T-helper 2 cell treated with Interferon-gamma antibody and Interleukin-4, amounts not matched to agents 5 μg/mL and 100 μg/mL, for 36 hours (primary cell): Measurements from ENCODE around the gene SERTAD1.

Experiments
- DNase-seq: peaks from one replicate; pipeline ENCODE4 v3.0.0; 2021; ENCODE audit warnings: low spot score
- H3K27ac Mint-ChIP-seq: one replicate; pipeline ENCODE4 v1.8.0; 2021; ENCODE audit warnings: mild to moderate bottlenecking, mixed read lengths
- H3K27me3 Mint-ChIP-seq: one replicate; pipeline ENCODE4 v1.8.0; 2021; ENCODE audit warnings: low read depth, mixed read lengths
- H3K36me3 Mint-ChIP-seq: one replicate; pipeline ENCODE4 v1.8.0; 2021; ENCODE audit warnings: low read depth, mixed read lengths
- H3K4me1 Mint-ChIP-seq: one replicate; pipeline ENCODE4 v1.8.0; 2021; ENCODE audit warnings: low read depth, mixed read lengths
- H3K4me3 Mint-ChIP-seq: one replicate; pipeline ENCODE4 v1.8.0; 2022; ENCODE audit warnings: mild to moderate bottlenecking, moderate library complexity, mixed read lengths
- H3K9me3 Mint-ChIP-seq: one replicate; pipeline ENCODE4 v1.8.0; 2021; ENCODE audit warnings: mixed read lengths

Gene SERTAD1

DNA sequence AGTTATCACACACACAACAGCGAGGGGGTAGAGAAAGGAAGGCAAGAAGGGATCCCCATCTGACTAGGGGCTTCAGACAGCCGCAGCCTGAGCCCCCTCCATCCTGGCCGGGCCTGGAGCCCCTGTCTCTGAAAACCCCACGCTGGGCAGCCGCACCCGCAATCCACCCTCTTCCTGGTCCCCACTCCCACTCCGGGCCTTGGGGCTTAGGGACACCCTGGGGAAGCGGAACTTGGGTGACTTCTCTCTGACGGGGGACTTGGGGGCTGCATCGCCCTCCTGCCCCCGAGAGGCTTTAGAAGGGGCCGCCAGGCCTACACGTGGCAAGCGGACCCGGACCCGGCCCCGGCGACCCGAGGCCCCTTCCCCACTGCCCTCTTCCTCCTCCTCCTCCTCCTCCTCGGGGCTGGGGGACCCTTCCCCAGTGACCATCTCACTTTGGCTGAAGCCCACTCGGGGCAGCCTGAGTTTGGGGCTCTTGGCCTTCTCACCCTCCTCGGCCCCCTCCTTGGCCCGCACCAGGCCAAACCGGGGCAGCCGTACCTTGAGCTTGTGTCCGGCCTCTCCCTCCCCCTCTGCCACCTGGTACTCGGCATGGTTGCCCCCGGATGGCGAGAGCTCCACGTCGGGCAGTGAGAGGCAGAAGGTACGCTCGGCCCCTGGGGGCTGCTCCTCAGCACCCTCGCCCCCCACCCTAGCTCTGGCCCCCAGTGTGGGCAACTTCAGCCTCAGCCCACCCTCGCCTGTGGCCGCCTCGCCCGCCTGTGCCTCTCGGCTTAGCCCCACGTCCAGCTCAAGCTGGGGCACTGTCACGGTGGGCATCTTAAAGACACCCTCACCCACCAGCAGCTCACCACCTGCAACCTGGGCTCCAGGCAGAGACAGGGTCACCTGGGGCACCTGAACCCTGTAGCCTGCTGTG is 31.6 kb downstream of the SERTAD1 start:
- H3K27me3 Mint-ChIP-seq: no peaks in the 10 kb centered on the region
- no peak overlapping the region for H3K27ac Mint-ChIP-seq
- no peak for DNase-seq
- H3K9me3 Mint-ChIP-seq: no peaks in the 10 kb centered on the region
- H3K4me3 Mint-ChIP-seq: no peak overlapping the region
- H3K36me3 Mint-ChIP-seq: no peaks in the 10 kb centered on the region
- peaks cover 3% of the 10 kb centered on the region for H3K4me1 Mint-ChIP-seq

DNA sequence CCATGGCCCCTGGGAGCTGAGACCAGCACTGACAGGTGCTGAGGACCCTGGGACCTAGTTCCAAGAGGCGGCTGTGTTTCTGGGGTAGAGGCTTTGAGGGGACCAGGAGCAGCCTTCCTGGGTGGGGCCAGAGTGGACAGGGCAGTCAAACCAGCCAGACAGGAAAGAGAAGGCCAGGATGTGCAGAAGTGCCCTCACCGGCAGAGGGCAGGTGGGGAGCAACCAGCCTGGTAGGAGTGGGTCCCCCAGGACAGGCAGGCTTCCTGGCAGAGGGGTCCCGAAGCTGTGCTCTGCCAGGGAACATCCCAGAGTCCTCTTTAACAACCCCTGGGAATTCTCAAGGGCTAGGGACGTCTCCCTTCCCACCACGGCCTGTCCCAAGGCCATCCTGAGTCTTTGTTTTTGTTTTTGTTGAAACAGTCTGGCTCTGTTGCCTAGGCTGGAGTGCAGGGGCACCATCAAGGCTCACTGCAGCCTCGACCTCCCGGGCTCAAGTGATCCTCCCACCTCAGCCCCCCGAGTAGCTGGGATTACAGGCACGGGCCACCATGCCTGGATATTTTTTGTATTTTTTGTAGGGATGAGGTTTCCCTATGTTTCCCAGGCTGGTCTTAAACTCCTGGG is 32.8 kb downstream of the SERTAD1 start:
- Mint-ChIP-seq H3K4me1 (no peaks in the 10 kb centered on the region), H3K27me3 (no peaks in the 10 kb centered on the region), H3K9me3 (no peaks in the 10 kb centered on the region), H3K4me3 (no peak overlapping the region), H3K27ac (no peak overlapping the region), H3K36me3 (no peaks in the 10 kb centered on the region)
- DNase-seq: no peak

DNA sequence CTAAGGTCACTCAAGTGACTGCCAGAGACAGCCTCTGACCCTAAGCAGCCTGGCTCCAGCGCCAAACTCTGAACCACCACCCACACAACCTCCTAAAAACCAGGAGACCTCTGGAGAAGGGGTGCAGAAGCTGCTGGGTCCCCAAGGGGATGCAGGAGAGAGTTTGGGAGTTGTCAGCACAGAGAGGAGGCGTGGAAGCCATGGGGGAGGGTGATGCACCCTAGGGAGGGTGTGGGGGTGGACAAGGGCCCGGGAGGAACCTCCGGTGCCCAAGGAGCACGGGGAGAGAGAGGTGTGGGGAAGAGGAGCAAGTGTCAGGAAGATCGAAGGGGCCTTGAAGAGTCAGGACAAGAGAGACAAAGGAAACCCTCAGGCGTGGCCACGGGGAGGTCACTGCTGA is 33.7 kb downstream of the SERTAD1 start:
- Mint-ChIP-seq H3K4me3 (no peak overlapping the region), H3K36me3 (no peaks in the 10 kb centered on the region), H3K27me3 (no peaks in the 10 kb centered on the region)

DNA sequence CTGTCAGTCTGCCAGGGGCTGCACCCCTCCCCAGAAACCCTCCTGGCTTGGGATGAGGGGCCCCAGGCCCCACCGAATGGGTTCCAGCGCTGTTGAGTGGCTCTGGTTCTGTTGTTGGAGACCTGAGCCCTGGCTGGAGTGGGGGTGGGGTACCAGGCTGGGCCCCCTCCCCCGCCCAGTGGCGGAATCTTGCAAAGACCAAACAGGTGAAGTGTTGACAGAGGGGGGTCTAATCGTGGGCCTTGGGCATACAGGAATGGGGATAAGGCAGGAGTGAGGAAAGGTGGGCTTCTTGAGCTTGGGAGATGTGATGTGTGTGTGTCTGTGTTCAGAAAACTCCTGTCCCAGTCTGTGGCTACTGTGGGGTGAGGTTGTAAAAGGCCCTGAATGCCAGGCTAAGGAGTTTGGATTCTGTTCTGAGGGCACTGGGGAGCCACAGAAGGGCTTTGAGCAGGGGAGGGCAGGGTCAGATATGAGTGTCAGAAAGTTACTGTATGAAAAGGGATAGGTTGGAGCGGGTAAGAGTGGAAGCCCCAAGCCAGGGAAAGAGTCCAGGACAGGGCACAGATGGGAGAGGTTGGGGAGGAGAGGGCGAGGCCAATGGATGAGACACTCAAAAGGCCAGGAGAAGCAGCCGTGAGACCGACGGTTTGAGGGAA is 35.6 kb downstream of the SERTAD1 start, which contains the start of gene HIPK4:
HIPK4 (minus strand) TSS at position 98 of the 659 bp plus-strand sequence. CDS start 279 bp downstream, outside the sequence.
- H3K4me1 Mint-ChIP-seq: no peaks in the 10 kb centered on the region
- no peak within 1 kb of the TSS for H3K4me3 Mint-ChIP-seq
- H3K27ac Mint-ChIP-seq: no peak within 1 kb of the TSS
- no peak for DNase-seq
- H3K36me3 Mint-ChIP-seq: no peaks in the 10 kb centered on the region
- H3K27me3 Mint-ChIP-seq: peaks cover 2% of the 10 kb centered on the region
- H3K9me3 Mint-ChIP-seq: no peaks in the 10 kb centered on the region

More for the DNA sequence above, 33.7 kb downstream of the SERTAD1 start:
- no peak for DNase-seq
- H3K4me1 Mint-ChIP-seq: no peaks in the 10 kb centered on the region
- H3K27ac Mint-ChIP-seq: no peak overlapping the region
- H3K9me3 Mint-ChIP-seq: no peaks in the 10 kb centered on the region

DNA sequence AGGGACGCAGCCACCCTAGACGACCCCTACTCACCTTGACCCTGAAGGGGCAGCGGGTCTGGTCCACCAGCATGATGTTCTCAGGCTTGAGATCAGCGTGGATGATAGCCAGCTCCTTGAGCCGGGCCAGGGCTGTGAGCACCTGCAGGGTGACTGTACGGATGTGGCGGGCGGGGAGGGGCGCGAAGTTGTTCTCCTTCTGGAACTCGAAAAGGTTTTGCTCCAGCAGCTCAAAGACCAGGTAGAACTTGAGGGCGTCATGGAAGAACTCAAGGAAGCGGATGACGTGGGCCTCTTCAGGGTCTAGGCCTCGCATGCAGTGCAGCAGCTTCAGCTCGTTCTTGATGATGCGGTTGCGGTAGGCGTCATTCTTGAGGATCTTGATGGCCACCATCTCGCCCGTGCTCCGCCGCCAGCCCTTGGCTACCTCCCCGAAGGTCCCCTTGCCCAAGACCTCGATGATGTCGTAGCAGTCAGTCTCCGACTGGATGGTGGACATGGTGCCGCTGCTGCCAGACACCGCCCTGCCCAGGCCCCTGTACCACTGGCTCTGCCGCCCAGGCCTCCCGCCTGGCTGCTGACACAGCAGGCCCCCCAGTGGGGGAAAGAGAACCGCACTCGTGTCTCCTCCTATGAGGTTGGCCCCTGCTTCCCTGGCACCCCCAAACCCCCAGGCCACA is 36.2 kb downstream of the SERTAD1 start:
- DNase-seq: no peak
- Mint-ChIP-seq H3K4me1 (no peaks in the 10 kb centered on the region), H3K27me3 (peaks cover 2% of the 10 kb centered on the region), H3K4me3 (no peak overlapping the region), H3K9me3 (no peaks in the 10 kb centered on the region), H3K36me3 (no peaks in the 10 kb centered on the region), H3K27ac (no peak overlapping the region)

DNA sequence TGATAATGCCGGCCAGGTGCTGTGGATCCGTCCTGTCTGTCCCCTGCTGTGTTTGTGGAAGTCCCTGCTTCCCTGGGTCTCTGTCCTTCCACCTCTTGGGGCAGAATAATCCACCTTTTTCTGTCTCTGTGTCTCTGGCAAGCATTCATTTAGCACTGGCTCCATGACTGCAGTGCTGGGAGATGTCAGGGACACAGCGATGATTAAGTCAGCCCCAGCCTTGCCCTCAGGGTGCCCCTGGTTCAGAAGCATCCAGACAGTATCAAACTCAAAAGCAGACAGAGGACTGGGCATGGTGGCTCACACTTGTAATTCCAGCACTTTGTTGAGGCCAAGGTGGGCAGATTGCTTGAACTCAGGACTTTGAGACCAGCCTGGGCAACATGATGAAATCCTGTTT is 37.3 kb downstream of the SERTAD1 start:
- H3K36me3 Mint-ChIP-seq: no peaks in the 10 kb centered on the region
- H3K27ac Mint-ChIP-seq: no peak overlapping the region
- H3K9me3 Mint-ChIP-seq: no peaks in the 10 kb centered on the region
- H3K4me1 Mint-ChIP-seq: no peaks in the 10 kb centered on the region
- no peak overlapping the region for H3K4me3 Mint-ChIP-seq
- H3K27me3 Mint-ChIP-seq: peaks cover 2% of the 10 kb centered on the region
- DNase-seq: no peak

DNA sequence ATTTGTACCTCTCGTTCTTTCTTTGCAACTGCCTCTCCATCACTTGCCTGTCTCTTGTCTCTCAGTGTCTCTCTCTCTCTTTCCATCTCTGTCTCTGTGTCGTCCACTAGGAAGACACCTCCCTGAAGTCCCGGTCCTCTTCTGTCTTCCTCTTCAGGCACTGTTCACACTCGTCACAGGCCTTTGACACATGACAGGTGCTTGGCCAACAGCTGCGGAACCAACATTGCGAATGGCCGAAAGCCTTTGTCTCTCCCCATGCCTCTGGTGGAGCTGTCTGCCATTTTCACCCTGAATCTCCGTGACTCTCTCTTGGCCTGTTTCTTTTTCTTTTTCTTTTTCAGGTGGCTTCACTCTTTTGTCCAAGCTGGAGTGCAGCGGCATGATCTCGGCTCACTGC is 38.6 kb downstream of the SERTAD1 start:
- Mint-ChIP-seq H3K4me1 (no peaks in the 10 kb centered on the region), H3K9me3 (no peaks in the 10 kb centered on the region), H3K27me3 (peaks cover 2% of the 10 kb centered on the region), H3K36me3 (no peaks in the 10 kb centered on the region), H3K27ac (no peak overlapping the region), H3K4me3 (no peak overlapping the region)
- no peak for DNase-seq

DNA sequence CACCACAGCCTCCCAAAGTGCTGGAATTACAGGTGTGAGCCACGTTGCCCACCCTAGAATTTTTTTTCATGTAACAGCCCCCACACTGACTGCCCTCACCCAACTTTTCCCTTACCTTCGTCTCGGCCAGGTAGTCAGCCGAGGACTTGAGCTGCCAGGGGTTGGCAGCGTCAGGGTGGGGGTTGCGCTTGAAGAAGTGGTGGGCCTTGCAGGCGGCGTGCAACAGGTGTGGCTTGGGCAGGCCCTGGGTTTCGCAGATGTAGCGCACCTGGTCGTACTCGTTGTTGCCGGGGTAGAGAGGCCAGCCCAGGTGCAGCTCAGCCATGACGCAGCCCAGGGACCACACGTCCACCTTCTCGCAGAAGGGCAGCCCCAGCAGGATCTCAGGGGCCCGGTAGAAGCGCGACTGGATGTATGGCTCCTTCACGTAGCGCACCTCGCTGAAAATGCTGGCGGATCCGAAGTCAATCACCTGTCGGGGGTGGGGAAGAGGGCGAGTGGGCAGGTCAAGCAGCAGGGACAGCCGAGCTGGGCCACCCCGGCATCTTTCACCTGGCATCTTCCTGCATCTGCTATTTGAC is 42.0 kb downstream of the SERTAD1 start:
- H3K27ac Mint-ChIP-seq: no peak overlapping the region
- H3K4me1 Mint-ChIP-seq: no peaks in the 10 kb centered on the region
- no peaks in the 10 kb centered on the region for H3K9me3 Mint-ChIP-seq
- H3K27me3 Mint-ChIP-seq: peaks cover 2% of the 10 kb centered on the region
- no peaks in the 10 kb centered on the region for H3K36me3 Mint-ChIP-seq
- no peak for DNase-seq
- no peak overlapping the region for H3K4me3 Mint-ChIP-seq

DNA sequence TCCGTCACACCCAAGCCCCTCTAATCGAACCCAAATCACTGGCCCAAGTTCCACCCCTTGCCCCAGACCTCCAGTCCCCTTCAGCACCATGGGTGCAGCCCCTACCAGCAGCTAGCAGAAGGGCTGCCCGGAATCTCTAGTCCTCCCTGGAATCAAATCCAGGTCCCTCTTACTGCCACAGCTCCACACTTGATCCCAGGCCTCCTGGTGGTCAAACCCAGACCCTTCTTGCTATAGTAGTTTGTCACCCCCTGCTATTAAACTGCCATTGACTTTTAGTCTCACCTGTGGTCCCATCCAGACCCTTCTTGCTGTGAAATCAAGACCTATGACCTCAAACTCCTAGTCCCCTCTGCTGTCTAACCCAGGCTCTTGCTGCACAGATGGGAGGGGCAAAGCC is 44.5 kb downstream of the SERTAD1 start:
- no peak overlapping the region for H3K27ac Mint-ChIP-seq
- H3K27me3 Mint-ChIP-seq: peaks cover 2% of the 10 kb centered on the region
- no peaks in the 10 kb centered on the region for H3K36me3 Mint-ChIP-seq
- no peak for DNase-seq
- H3K4me3 Mint-ChIP-seq: no peak overlapping the region
- no peaks in the 10 kb centered on the region for H3K4me1 Mint-ChIP-seq
- H3K9me3 Mint-ChIP-seq: no peaks in the 10 kb centered on the region

DNA sequence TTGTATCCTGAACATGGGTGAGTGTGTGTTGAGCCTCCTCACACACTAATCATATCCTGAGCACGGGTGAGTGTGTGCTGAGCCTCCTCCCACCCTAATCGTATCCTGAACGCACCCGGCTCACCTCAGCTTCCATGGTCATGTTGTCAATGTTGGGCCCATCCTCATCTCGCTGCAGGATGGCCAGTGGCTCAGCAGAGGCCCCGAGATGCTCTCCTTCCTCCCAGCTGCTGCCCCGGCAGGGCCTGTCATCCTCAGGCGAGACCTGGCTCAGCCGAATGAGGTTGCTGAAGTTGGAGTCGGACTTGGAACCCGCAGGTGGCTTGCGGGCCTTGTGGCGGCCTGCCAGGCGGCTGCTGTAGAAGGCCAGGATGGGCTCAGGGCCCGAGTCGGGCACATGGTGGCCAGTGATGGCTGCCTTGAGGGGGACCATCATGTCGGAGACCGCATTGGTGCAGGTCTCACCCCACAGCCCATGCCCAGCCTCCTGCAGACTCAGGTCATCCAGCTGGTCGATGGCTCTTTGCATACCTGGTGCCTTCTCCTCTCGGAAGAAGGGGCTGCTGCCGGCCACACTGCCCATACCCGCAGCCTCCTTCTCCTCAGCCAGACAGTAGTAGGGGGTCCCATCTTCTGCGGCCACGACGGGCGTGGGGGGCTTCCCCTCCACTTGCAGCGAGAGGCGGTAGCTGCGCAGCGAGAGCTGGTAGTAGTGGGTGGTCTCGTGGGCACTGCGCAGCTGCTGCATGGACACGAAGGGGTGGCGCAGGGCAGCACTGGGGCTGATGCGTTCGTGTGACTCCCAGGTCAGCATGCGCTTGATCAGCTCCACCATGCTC is 45.4 kb downstream of the SERTAD1 start:
- peaks cover 1% of the 10 kb centered on the region for H3K27me3 Mint-ChIP-seq
- H3K9me3 Mint-ChIP-seq: no peaks in the 10 kb centered on the region
- H3K36me3 Mint-ChIP-seq: no peaks in the 10 kb centered on the region
- H3K27ac Mint-ChIP-seq: no peak overlapping the region
- H3K4me1 Mint-ChIP-seq: no peaks in the 10 kb centered on the region
- DNase-seq: no peak
- H3K4me3 Mint-ChIP-seq: no peak overlapping the region

DNA sequence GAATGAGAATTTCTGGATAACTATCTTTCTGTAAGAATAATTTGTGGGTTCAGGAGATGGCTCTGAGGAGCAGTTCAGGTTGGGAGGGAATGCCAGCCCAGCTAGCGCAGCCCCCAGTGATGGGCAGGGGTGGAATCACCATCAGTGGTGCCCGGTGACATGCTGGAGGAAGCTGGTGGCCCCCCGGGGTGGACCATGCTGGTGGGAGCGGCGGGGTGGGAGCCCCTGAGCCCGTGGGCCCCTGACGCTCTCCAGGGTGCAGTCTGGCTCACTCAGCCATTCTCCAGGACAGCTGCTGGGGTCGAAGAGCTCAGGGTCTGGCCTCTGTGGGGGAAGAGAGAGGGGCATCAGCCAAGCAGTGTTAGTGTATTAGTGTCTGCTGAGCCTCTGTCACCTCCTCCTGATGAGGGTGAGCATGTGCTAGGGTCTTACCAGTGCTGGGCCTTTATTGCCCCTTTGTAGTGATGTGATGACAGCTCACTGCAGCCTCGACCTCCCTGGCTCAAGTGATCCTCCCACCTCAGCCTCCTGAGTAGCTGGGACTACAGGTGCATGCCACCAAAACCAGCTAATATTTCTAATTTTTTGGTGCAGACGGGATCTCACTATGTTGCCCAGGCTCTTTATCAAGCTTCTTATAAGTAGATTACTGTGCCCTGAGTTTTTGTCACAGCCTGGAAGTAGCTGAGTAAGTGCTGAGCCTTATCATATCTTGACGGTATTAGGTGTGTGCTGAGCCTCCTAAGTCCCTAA is 46.2 kb downstream of the SERTAD1 start:
- no peak for DNase-seq
- Mint-ChIP-seq H3K27ac (no peak overlapping the region), H3K9me3 (no peaks in the 10 kb centered on the region), H3K36me3 (no peaks in the 10 kb centered on the region), H3K27me3 (no peaks in the 10 kb centered on the region), H3K4me1 (peaks cover 3% of the 10 kb centered on the region), H3K4me3 (no peak overlapping the region)

DNA sequence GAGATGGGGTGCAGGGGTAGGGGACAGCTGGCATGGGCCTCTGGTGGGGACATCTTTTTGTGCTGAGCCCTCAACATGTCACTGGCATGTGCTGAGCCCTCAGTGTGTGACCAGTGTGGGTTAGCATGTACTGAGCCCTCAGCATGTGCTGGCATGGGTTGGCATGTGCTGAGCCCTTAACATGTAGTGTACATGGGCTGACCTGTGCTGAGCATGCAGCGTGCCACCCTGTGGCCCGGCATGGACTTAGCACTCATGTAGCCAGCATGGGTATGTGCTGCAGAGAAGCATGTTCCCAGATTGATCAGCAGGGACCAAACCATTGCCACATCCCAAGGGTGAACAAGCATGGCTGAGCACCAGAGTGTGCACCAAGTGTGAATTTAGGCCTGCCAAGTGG is 47.3 kb downstream of the SERTAD1 start:
- Mint-ChIP-seq H3K9me3 (no peaks in the 10 kb centered on the region), H3K4me1 (peaks cover 3% of the 10 kb centered on the region), H3K27me3 (no peaks in the 10 kb centered on the region), H3K4me3 (no peak overlapping the region), H3K36me3 (no peaks in the 10 kb centered on the region), H3K27ac (no peak overlapping the region)
- DNase-seq: no peak
